ENCODE data around the gene HELZ.
"Not testable (repeated sequence)": the region's sequence is repeated elsewhere in the genome, so short reads cannot be mapped to it uniquely, and the experiment has no call there.

HELZ gene

GRCh38 chr17:67137860-67138259 lies 107.1 kb downstream of the HELZ start:
- no peak for DNase-seq

DNA sequence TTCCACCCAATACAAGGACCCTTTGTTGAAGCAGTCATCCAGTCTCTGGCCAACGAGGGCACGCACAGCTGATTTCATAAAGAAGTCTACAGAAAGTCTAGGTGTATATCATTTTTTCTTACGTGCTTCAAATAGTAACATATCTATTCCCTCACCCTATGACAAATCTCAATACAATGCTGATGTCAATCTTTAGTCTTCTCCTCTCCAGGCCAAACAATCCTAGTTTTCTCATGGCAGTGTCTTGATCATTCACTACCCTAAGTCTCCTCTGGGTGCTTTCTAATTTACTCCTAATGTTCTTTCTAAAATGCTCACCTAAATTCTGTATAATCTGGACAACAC lies 108.0 kb downstream of the HELZ start:
- DNase-seq, result no peak

- DNase-seq, result no peak
Observed at GRCh38 chr17:67136191-67137025, 108.6 kb downstream of the HELZ start.

DNA sequence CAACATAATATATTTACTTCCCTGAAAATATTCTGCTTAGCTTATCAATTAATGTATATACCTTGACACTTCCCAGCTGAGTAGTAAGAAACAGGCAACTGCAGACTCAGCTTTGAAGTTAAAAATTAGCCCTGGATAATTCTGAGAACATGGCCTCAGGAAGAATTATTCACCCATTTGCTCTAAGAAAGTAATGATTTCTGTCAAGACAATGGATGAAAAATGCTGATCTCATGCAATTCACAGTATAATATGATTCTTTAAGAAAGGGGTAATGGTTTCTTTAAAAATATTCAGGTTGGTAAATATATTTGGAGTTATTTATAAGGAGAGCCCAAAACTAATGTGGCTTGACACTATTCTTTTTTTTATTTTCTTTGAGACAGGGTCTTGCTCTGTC lies 111.8 kb downstream of the HELZ start:
- no peak for DNase-seq

DNA sequence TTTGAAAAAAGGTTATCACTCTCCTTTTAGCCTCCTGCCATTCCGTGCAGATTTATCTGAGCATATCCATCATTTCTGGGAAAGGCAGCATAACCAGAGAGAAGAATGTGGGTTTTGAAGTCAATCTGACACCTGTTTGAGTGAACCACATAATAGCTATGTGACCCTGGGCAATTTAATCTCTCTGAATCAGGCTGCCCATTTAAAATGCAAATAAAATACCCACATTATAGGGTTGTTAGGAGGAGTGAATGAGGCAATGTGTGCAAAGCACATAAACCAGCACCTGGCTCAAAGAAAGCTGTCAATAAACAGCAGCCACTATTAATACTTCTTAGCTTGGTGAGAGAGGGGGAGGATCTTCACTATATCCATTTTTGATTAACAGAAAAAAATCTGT lies 112.6 kb downstream of the HELZ start:
- DNase-seq, result no peak

GRCh38 chr17:67130768-67131167 lies 114.2 kb downstream of the HELZ start:
- no peak for DNase-seq

DNA sequence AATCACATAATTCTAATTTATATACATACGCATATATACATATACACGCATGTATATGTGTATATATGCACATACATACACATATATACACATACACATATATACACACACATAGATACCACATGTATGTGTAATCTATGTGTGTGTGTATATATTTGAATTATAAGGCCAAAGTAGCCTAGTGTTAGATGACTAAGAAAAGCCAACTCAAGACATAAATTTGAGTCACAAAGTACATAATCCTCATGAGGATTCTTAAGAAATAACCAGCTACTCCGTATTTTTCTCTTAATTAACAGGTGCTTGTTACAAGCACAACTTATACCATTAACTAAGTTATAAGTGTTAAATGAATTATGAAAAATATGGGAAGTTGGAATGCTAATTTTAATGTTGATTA lies 115.7 kb downstream of the HELZ start:
- no peak for DNase-seq

GRCh38 chr17:67128700-67129099 lies 116.3 kb downstream of the HELZ start:
- no peak for DNase-seq

- no peak for DNase-seq
Observed at GRCh38 chr17:67127925-67128324, 117.1 kb downstream of the HELZ start.

DNA sequence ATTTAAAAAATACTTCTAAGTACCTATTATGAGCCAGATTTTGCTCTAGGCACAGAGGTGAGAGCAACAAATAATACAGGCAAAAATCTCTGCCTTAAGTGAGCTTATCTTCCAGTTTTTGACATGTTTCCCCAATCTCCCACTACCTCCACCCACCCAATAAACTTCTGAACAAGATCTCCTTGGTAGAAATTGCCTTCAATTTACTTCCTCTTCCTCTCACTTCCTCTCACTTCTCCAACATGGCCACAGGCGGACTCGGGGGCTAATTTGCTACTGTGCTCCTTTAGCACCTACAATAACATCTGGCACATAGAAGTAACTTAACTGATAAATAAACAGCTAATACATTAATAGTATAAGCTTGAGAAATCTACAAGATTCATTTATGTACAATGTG lies 118.0 kb downstream of the HELZ start:
- DNase-seq, result no peak

GRCh38 chr17:67126543-67126942 lies 118.5 kb downstream of the HELZ start:
- not testable (repeated sequence) for DNase-seq

DNA sequence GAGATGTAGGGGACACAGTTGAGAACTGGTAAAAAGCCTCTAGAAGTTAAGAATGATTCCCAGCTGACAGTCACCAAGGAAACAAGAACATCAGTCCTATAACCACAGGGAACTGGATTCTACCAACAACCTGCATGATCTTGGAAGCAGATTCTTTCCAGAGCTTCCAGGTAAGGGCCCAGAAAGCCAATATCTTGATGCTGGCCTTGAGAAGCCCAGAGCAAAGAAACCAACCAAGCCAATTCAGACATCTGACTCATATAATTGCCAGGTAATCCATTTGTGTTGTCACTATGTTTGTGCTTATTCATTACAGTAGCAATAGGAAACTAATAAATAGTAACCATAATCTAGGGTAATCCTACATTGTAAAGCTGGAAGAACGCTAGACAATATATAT lies 119.1 kb downstream of the HELZ start:
- no peak for DNase-seq

GRCh38 chr17:67125417-67125816 lies 119.6 kb downstream of the HELZ start:
- DNase-seq, result no peak

GRCh38 chr17:67124450-67125148 lies 120.4 kb downstream of the HELZ start:
- no peak for DNase-seq

DNA sequence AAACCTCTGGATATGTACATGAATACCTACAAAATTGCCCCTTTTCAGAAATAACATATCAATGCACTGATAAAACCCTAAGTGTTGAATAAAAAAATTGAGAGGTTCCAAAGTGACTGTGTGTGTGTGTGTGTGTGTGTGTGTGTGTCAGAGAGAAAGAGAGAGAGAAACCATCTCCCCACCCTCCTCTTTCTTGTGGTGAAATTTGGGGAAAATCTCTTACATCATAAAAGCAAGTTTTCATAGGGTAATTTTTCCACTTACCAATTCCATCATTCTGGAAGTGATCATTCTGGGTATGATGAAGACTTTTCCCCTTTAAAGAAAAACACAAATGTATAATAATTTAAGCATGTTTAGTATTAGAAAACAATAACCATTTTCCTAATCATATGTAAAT lies 121.3 kb downstream of the HELZ start:
- no peak for DNase-seq

GRCh38 chr17:67121316-67121891 lies 123.6 kb downstream of the HELZ start:
- DNase-seq, result no peak

GRCh38 chr17:67119102-67119501 lies 125.9 kb downstream of the HELZ start:
- no peak for DNase-seq

DNA sequence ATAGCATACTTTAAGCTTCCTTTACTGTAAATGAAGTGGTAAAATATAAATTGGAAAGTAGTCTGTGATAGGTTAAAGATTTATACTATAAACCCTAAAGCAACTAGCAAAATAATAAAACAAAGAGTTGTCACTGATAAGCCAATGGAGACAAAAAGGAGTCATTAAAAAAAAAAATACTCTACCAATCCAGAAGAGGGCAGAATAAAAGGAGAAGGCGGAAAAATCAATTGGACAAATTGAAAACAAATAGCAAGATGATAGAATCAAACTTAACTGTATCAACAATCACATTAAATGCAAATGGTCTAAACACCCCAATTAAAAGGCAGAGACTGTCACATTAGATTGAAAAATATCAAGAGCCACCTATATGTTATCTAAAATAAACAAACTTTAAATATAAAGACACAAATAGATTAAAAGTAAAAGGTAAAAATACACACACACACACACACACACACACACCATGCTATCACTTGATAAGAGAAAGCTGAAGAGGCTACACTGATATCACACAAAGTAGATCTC lies 128.9 kb downstream of the HELZ start:
- DNase-seq, result no peak

GRCh38 chr17:67115401-67115800 lies 129.6 kb downstream of the HELZ start:
- DNase-seq, result no peak

- DNase-seq, result no peak
Observed at GRCh38 chr17:67113486-67113885, 131.5 kb downstream of the HELZ start.

DNA sequence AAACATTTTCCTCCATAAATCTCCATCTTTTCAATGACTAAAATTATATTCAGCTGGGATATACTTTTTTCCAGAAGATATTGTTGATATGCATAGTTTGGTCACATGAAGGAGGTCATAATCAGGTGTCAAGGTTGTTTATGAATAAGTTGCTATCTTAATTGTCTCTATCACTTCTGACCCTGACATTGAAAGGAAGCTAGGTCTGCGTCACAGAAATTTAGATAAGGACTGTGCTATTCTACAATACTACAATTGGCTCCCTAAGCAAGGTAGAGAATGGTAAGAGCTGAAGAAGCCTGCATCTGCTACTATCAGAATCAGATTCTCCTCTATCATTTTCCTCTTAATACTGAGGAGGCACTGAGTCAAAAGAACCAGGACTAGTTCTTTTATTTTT lies 133.2 kb downstream of the HELZ start:
- DNase-seq, result no peak

- DNase-seq, result no peak
Observed at GRCh38 chr17:67111327-67111726, 133.7 kb downstream of the HELZ start.

DNA sequence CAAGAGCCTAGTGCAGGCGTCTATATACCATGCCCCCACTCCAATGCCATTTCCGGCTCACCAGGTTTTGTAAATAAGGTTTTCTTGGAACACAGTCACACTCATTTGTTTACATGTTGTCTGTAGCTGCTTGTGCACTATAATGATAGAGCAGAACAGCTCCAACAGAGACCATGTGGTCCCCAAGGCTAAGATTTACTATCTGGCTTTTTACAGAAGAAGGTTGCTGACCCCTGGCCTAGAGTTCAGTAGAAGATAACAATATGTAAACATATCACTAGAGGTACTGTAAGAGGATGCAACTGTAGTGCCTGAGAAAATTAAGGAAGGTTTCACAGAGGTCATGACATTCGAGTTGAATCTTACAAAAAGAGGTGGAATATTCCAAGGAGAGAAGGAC lies 134.4 kb downstream of the HELZ start:
- no peak for DNase-seq

DNA sequence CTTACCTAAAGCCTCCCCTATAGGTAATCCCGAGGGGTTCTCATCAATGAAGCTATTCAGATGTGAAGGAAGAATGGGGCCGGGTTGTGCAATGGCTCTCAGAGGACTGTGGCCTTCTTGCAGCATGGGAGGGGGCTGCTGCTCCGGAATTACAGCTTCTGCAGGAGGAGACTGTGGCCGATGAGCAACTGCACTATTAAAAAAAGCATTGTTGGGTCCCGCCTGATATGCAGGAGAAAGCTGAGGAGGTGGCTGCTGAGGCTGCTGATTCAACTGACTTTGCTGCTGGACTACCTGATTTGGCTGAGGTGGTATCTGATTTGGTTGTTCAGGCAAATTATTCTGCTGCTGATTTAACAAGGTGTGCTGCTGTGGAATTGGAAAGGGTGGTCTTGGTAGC lies 135.9 kb downstream of the HELZ start:
- DNase-seq, result no peak

Measured in activated CD4-positive, CD25-positive, alpha-beta regulatory T cell treated with anti-CD3 and anti-CD28 coated beads, Interleukin-2, amount 50 U/mL, for 72 hours (primary cell).